Transverse colon (tissue), 4 donors: ENCODE results near the gene GP2.

Source experiments
- CTCF ChIP-seq, 5 experiments: fragments of 200-600 bp in 3 of 5; fragments of 450-650 bp in 2 of 5; sonication (generic) in 3 of 5; IDR thresholded peaks; 1 replicate in 2 of 5; 2 replicates in 3 of 5; pipeline ENCODE4 v1.5.1; 2016 to 2017; ENCODE audit warnings: antibody characterized with exemption in 5 of 5, inconsistent platforms in 3 of 5, mild to moderate bottlenecking in 2 of 5, moderate library complexity in 1 of 5
- EP300 ChIP-seq: sonication (generic); formaldehyde crosslinking; IDR thresholded peaks from one replicate; pipeline ENCODE4 v1.6.1; 2017; ENCODE audit warnings: antibody characterized with exemption, low read depth
- POLR2A ChIP-seq: fragments of 450-650 bp; IDR thresholded peaks from one replicate; pipeline ENCODE4 v1.6.1; 2016; ENCODE audit warnings: antibody characterized with exemption, mild to moderate bottlenecking, moderate library complexity
- POLR2AphosphoS5 ChIP-seq, 3 donors: sonication (generic); formaldehyde crosslinking; IDR thresholded peaks; one replicate each; pipeline ENCODE4 v1.6.1; 2016; ENCODE audit warnings: antibody characterized with exemption in 3 of 3

DNA sequence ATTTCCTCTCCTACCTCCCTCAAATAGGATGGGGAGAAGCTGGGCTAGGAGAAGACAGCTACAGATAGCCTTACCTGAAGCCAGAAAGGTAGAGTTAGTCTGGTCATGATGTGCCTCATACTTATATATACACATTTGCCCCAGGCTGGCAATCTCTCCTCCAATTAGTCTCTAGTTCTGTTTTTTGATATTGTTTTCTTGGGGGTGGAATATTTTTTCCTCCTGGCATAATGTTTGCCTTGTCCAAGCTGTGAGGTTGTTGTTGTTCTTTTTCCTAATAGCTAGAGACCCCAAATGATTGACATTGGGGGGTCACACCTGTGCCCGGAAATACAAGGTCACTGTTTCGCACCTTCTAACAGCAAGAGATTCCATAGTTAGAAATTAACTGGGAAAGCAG lies 25.3 kb upstream of the GP2 start, which contains the start of gene UMOD:
- TF ChIP-seq CTCF (IDR thresholded peaks at IDR 0.05), result no peak
- no peak for TF ChIP-seq POLR2A
- no peak for TF ChIP-seq POLR2AphosphoS5 (IDR thresholded peaks at IDR 0.05)
- TF ChIP-seq EP300, result no peak
